Gastrocnemius medialis (tissue), 4 donors: ENCODE measurements around the gene TNNT2.

Experiments used
- CTCF ChIP-seq, 5 experiments: fragments of 450-650 bp in 3 of 5; fragments of 200-600 bp in 2 of 5; sonication (generic) in 2 of 5; IDR thresholded peaks in 4 of 5; conservative IDR thresholded peaks in 1 of 5; 1 replicate in 4 of 5; 2 replicates in 1 of 5; pipeline ENCODE4 v1.5.1; 2016 to 2019; ENCODE audit warnings: antibody characterized with exemption in 5 of 5, mild to moderate bottlenecking in 3 of 5, moderate library complexity in 3 of 5
- POLR2A ChIP-seq, 2 donors: fragments of 450-650 bp; IDR thresholded peaks; one replicate each; pipeline ENCODE4 v1.6.1; 2017; ENCODE audit warnings: antibody characterized with exemption in 2 of 2, mild to moderate bottlenecking in 2 of 2, moderate library complexity in 2 of 2

- TF ChIP-seq POLR2A (IDR thresholded peaks at IDR 0.05) (no peak), CTCF (IDR thresholded peaks at IDR 0.05 in 4 of 5, conservative IDR thresholded peaks at IDR 0.05 in 1 of 5) (no peak)
Observed at GRCh38 chr1:201365251-201365650, 12.2 kb downstream of the TNNT2 start.
